Measurements from ENCODE around the gene TBC1D17. TPM values are rescaled to one million over a fixed set of nuclear protein-coding genes. Genes with fewer than 3 reads are reported as not detected.
A peak's percentile ranks its signal among the peaks of the same experiment; 100 is the strongest.

TBC1D17 gene
- total and polyA plus RNA-seq, 11 donors, result 30.1 to 54.8 (median 38.1) TPM

- no peaks in the 10 kb centered on the region for H3K9me3 ChIP-seq
- TF ChIP-seq, protein P1, sequence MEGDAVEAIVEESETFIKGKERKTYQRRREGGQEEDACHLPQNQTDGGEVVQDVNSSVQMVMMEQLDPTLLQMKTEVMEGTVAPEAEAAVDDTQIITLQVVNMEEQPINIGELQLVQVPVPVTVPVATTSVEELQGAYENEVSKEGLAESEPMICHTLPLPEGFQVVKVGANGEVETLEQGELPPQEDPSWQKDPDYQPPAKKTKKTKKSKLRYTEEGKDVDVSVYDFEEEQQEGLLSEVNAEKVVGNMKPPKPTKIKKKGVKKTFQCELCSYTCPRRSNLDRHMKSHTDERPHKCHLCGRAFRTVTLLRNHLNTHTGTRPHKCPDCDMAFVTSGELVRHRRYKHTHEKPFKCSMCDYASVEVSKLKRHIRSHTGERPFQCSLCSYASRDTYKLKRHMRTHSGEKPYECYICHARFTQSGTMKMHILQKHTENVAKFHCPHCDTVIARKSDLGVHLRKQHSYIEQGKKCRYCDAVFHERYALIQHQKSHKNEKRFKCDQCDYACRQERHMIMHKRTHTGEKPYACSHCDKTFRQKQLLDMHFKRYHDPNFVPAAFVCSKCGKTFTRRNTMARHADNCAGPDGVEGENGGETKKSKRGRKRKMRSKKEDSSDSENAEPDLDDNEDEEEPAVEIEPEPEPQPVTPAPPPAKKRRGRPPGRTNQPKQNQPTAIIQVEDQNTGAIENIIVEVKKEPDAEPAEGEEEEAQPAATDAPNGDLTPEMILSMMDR (IDR thresholded peaks at IDR 0.05), result no peak
- TF ChIP-seq POLR2A (IDR thresholded peaks at IDR 0.05), result no peak
- no peak overlapping the region for H3K27ac ChIP-seq
- peak in 1 of 5 donors; percentile 22 for DNase-seq
- no peaks in the 10 kb centered on the region for H3K27me3 ChIP-seq
- ATAC-seq, result no peak
- peaks cover 0 to 82% (median 75%) of the 10 kb centered on the region in 9 donors for H3K36me3 ChIP-seq
- intact Hi-C loops (cut with DNase I), result loop anchor here in 2 of 10 donors (5.0 kb wide), 1 partner anchor 35 kb away; no protein-coding TSS in a partner anchor
- H3K4me1 ChIP-seq, result peaks cover 0 to 34% (median 10%) of the 10 kb centered on the region in 12 donors
- 62 to 87% (median 85%) methylated on average over 2 to 5 of the region's 5 CpGs; no CpG with 5 or more reads in 1 of the 4 donors for WGBS, 4 donors
- no peak overlapping the region for H3K4me3 ChIP-seq
Observed at GRCh38 chr19:49857838-49858087, 19.7 kb upstream of the TBC1D17 start.

- DNase-seq, result peak in 1 of 5 donors; percentile 22
- ATAC-seq, result peak in 1 of 4 donors; percentile 1
Observed at GRCh38 chr19:49858088-49858985, 19.2 kb upstream of the TBC1D17 start.

GRCh38 chr19:49859682-49860335, 17.7 kb upstream of the TBC1D17 start:
- Histone ChIP-seq H3K4me1 (peaks cover 0 to 24% (median 4%) of the 10 kb centered on the region in 12 donors), H3K27me3 (no peaks in the 10 kb centered on the region), H3K4me3 (no peak overlapping the region), H3K9me3 (no peaks in the 10 kb centered on the region), H3K27ac (no peak overlapping the region), H3K36me3 (peaks cover 0 to 98% (median 90%) of the 10 kb centered on the region in 9 donors)
- ATAC-seq (no peak), DNase-seq (peak in 1 of 5 donors; percentile 58)
- WGBS, 4 donors, result 84 to 87% (median 86%) methylated on average over 17 to 22 of the region's 22 CpGs
- intact Hi-C loops (cut with DNase I), result loop anchor here in 3 of 10 donors (5.0 to 10.0 kb wide), 2 partner anchors 38 to 185 kb away; partner anchors contain the start of gene PRMT1 (in 1 of the 3)
- no peak for TF ChIP-seq POLR2A (IDR thresholded peaks at IDR 0.05)
- TF ChIP-seq, protein P1 (IDR thresholded peaks at IDR 0.05), result no peak

More at GRCh38 chr19:49858088-49858985, 19.2 kb upstream of the TBC1D17 start:
- intact Hi-C loops (cut with DNase I), result loop anchor here in 2 of 10 donors (5.0 kb wide), 1 partner anchor 36 kb away; no protein-coding TSS in a partner anchor
- Histone ChIP-seq H3K27ac (no peak overlapping the region), H3K27me3 (no peaks in the 10 kb centered on the region), H3K9me3 (no peaks in the 10 kb centered on the region), H3K36me3 (peaks cover 0 to 88% (median 80%) of the 10 kb centered on the region in 9 donors), H3K4me3 (no peak overlapping the region), H3K4me1 (peaks cover 0 to 29% (median 6%) of the 10 kb centered on the region in 12 donors)
- TF ChIP-seq, protein P1 (IDR thresholded peaks at IDR 0.05), result no peak
- no peak for TF ChIP-seq POLR2A (IDR thresholded peaks at IDR 0.05)
- 83 to 88% (median 87%) methylated on average over 24 to 37 of the region's 37 CpGs for WGBS, 4 donors

Measured in heart left ventricle (tissue), 16 donors.